GM19468 (cell line): Measurements from ENCODE around the gene DCUN1D3.
"Not testable (repeated sequence)": the region's sequence is repeated elsewhere in the genome, so short reads cannot be mapped to it uniquely, and the experiment has no call there.

Experiments used
- ATAC-seq: cut with Tn5 transposase; IDR thresholded peaks from one replicate; pipeline ENCODE4 v1.9.1; 2021; ENCODE audit warnings: mild to moderate bottlenecking, moderate library complexity, moderate number of reproducible peaks; ENCODE audit not compliant: unreplicated experiment; ENCODE audit errors: extremely low read depth

The DCUN1D3 gene

DNA sequence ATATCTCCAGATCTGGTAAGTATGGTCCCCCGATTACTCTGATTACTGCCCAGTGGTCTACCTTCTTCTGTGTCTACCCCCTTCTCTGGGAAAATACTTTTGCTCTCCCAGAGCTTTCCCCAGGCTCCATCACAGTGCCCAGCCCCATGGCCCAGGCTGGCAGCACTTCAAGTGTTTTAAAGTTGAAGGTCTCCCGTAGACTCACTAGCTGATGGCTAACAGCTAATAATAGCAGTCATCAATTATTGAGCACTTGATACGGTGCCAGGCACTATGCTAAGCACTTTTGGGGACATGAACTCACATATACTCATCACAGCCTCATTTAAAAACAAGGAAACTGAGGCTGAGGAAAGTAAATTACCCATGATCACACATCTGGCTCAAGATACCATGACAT, 33.4 kb downstream of the DCUN1D3 start:
- ATAC-seq, result no peak

DNA sequence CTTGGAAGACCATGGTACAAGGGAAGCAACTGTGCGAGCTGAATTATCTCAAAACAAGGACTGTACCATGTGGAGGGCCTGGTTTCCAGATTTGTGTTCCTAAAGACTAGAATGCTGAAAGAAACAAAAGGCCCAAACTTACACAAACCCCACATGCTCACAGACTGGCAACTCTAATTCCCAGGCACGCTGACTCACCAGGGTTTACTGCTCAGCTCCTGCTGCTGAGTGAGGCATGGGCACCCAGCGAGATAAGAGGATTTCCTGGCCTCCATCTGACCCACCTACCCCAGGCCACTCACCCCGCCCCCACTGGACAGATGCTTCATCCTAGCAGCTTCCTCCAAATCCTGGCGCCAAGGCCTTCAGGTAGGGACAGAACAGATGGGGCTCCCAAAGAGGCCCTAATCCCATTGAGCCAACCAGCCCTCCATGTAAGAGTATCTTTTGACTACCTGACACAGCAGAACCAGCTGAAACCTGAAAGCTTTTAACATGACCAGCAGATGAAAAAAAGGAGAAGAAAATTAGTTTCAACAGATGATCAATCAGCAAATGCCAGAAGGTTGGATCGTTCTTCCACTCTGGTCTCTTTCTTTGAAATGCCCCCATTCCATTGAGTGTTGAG, 33.9 kb downstream of the DCUN1D3 start:
- ATAC-seq, result no peak

DNA sequence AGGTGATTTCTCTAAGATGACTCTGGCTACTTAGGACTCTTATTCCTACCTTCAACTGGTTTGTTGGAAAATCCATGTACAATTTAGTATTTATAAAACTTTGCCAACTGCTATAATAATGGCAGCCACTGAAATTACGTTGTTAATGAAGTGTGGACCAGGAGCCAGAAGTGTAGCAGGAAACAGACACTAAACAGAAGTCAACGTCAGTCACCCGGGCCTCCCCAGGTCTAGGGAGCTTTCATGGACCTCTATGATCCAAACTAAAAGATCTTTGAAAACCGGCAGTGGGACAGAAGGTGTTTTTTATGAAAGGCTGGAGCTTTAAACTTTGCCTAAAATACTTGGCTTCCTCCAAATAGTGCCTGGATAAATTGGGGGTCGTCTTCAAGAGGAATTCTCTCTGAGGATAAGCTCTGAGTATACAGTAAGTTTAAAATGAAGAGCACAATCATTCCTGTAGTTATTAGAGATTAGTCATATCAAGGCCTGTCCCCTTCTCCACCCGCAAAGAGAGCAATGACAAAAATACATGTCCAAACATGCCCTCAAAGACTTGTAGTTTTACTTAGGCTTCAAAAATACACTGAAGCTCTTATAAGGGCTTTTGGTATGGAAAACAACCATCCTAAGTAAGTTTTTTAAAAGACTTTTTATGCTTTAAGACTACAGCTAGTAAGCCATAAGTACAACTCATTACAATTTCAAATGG, 34.6 kb downstream of the DCUN1D3 start:
- ATAC-seq, result no peak

DNA sequence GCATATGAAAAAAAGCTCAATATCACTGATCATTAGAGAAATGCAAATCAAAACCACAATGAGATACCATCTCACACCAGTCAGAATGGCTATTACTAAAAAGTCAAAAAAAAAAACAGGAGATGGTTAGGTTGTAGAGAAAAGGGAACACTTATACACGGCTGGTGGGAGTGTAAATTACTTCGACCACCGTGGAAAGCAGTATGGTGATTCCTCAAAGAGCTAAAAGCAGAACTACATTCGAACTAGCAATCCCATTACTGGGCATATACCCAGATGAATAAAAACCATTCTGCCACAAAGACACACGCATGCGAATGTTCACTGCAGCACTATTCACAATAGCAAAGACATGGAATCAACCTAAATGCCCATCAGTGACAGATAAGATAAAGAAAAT, 35.8 kb downstream of the DCUN1D3 start:
- not testable (repeated sequence) for ATAC-seq

DNA sequence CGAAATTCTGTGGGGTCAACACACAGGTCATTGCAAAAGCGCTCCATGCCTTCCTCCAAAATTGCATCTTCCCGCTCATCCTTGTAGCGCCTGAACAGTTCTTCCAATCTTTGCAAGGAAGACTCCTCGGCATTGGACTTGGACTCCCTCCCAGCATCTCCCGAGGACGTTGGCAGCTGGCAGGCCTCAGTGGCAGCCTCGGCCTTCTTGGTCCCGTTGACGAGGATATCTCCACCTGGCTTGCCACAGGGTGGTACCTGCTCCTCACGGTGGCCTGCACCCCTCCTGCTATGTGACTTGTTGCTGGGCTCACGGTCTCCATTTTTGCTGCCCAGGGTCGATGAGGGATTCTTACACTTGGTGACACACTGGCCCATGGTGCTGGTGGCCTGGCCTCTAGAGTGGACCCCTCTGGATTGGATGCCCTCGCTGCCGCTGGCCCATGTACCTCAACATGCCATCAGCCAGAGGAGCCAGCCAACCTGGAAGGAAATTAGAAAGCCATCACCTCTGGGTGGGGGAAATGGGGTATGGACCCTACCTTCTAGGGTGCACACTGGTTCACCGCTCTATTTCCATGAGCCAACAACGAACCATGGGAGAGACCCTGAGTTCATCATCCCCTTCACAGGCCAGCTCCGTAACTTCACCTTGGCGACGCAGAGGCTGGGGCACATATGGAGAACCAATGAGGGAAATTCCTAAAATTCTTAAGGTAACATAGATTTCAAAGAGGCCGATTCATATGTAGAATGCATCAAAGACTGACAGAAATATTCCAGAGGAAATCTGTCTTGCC, 37.8 kb downstream of the DCUN1D3 start:
- ATAC-seq, result no peak

DNA sequence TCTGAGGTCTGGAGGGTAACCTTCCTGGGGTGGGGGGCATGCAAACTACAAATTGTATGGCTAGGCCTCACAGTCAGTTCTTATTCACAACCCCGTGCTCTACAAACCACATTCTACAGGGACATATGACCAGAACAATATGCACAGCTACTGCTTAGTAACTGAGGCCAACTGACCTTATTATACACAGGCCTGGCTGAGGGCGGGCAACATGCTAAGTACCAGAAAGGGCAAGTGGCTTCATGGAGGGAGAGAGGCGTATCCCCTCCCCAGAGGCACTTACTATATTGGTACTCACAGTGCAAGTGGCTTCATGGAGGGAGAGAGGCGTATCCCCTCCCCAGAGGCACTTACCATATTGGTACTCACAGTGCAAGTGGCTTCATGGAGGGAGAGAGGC, 39.2 kb downstream of the DCUN1D3 start:
- ATAC-seq, result not testable (repeated sequence)

DNA sequence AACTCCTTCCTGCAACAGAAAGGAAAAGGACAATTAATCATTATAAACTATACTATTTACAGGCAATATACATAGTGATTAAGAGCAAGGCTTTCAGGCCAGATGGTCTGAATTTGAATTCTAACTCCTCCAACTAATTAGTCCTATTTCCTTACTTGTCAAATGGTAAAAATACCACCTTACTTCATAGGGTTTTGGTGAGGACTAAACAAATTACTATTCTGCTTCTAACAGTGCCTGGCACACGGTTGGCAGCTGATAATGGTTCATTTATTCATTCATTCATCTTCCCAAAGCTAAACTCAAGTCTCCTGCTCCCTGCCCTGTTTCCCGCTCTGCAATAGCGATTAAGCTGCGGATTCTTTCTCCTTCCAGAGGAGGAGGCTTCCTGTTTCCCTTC, 39.8 kb downstream of the DCUN1D3 start:
- ATAC-seq, result no peak

DNA sequence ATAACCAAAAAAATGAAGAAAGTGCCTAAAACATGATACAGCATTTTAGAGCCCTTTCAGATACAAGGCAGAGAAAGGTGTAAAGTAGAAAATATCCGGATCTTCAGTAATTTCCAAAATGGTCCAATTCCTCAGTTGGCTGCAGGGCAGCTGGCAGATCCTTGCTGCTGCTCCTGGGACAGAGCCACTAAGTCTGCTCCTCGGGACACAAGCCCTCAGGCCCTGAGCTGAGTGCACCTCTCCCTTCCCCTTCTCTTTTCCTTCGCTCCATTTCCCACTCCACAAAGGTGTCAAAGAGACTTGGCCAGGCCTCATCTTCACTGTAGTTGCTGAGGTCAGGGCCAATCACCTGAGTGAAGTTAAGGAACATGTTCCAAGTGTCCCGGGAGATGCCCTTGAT, 40.5 kb downstream of the DCUN1D3 start:
- no peak for ATAC-seq

DNA sequence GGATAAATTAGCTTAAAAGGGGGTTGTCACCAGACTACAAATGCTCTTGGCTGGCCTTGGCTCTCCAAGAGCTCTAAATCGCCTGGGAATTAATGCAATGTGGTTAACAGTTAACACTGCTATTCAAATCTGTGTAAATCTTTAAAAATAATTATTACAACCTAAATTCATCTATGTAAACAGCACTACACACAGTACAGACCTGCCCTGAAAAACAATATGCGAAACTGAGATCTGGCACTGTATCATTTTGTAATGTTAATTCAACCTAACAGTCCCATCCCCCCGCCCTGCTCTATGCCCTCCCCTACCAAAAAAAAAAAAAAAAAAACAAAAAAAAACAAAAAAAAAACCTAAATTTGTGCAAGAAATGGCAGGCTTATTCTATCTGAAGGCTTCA, 40.9 kb downstream of the DCUN1D3 start:
- no peak for ATAC-seq

DNA sequence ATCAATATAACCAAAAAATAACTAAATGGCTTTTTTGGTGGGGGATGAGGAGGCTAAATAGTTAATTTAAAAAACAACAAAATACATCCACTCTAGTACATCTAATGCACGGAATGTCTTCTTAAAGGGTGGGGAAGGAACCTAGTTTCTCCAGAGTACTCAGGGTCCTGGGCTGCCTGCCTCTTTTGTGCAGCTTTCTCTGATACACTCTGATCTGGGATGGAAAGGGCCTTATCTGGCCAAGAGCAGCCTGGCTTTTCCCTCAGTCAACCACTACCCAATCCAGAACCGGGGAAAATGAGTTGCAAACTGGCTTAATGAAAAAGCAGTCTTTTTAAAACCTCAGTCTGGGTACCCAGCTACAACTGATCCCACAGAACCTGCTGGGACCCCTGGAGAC, 42.9 kb downstream of the DCUN1D3 start:
- no peak for ATAC-seq

DNA sequence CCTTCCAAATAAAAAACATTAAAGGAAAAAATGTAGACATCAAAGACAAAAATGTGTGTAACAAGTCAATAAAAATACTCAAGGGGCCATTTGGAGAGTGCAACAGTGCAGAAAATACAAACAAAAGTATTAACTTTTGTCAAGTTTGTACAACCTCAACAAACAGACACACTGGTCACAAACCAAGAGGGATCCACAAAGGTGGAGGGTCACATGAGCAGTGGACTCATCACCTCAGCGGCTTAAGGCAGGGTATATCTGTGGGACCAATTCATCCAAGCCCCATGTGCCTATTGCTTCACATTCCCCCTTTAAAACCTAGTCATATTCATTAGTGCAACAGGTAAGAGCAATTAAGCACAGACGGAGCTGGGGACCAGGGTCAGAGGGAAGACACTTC, 45.2 kb downstream of the DCUN1D3 start:
- no peak for ATAC-seq

DNA sequence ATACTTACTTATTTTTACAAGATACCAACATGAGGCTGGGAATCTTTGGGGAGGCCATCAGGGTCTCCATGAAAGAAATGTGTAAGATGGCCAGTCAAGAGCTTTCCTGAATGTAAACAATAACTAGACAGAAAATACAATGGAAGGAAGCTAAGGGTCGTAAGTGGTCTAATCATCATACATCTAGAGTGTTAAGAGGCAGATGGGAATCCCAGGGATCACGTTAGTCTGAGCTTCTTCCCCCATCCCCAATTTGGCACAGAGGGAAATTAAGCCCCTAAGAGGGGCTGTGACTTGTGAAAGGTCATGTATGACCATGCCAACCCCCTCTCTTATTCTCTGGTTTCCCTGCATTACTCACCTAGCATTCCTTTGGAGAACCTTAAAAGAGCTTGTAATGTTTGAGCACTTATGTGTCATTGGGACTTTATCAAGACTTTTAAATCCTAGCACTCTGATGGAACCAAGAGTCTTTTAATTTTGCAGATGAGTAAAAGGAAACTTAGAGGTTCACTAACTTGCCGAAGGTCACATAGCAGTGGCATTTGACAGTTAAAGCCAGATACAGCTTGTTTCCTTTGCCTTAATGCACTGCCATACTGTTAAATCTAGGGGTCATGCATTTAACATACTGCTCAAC, 46.1 kb downstream of the DCUN1D3 start:
- ATAC-seq, result no peak

DNA sequence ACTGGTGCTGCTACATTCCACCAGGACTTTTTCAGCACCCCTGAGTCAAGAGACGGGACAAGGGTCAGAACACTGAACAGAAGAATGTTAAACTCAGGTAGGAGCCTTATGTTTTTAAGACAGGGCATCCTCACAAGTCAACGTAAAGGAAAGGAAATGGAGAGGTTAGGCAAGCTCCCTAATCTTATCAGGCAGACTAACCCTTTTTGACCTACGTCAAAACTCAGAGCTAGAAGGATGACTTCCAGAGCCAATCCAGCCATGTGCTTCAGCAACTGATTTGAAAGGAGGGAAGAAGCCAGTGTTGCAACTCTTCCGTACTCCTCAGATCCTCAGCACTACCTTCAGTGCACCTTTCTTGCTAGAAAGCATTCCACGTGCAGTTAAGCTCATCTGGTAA, 47.0 kb downstream of the DCUN1D3 start:
- no peak for ATAC-seq

DNA sequence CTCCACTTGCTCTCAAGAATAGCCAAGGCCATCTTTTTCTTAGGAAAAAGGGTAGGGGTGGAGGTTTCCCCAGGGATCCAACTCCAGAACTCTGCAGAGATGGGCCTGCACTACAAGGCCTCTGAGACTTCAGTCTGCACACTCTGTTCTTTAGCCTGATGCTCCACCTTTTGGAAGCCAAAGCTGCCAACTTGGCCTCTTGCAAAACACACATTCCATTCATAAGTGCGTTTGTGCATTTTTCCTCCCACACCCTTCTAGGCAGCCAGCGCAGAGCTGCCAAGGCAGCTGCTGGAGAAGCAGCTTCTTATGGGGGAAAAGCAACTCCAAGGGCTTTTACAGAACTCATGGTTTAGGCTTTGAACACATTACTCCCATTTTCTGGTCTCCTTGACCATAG, 48.6 kb downstream of the DCUN1D3 start:
- ATAC-seq, result no peak

DNA sequence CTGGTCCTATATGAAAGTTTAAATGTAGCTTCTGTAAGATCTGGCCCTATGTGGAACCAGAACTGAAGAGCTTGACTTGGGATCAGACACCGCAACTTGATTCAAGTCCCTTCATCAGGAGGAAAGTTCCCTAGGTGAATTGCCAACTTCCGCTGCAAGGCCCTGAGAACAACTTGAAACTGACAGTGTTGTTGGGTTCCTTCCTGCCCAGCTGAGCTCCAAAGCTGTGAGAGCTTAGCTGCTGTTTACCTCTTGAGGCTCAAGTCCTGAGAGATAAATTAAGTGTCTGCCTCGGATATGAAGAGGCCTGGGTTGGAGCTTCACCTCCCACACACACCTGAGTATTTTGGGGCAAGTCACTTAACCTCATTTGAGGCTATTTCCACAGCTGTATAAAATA, 49.2 kb downstream of the DCUN1D3 start:
- ATAC-seq, result no peak

DNA sequence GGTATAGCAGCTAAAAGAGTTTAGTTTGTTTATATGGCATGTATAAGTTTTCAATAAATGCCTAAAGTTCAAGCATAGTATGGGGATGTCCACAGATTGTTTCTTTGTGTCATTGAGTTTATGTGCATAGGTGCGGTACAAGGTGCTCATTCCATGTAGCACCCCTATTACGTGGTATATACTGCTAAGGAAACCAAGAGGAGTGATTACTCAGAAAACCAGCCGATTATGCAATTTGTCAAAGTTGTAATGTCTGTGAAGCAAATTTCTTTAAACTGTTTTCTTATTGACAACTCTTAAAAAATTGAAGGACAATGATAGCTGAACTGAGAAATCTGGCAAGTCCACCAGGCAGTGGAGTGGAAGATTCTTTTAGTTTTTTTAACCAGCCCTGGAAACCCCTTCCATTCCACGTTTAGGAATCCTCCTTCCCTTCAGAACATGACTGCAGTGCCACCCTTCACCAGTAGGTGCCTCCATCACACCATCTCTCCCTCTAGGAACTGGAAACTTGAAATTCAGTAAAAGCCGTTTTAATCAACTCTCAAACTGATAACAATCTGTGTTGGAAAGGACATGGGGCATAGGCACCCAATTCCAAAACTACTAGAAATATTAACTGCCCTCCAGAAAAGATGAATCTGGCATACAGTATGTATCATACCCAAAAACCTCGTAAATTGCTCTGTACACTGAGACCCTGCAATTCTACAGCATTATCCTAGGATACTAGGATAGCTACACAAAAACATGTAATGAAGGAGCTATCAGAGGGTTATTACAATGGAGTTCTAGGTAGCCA, 50.4 kb downstream of the DCUN1D3 start:
- no peak for ATAC-seq

DNA sequence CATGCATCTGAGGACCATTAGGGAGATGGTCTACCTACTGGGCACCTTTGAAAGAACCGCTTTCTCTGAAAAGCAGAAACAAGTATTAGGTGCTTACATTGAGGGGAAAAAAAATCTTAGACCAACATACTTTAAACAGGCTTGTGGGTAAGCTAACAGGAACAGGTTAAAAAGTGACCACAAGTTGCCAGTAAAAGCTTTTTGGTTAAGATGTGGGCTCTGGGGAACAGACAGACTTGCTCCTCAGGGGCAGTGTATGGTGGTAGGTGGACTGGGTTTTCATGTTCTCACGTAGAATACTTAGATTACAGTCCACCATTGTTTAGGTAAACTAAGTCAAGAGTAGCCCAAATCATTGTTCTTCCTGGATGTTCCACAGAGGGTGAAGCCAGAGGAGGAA, 52.6 kb downstream of the DCUN1D3 start:
- no peak for ATAC-seq

DNA sequence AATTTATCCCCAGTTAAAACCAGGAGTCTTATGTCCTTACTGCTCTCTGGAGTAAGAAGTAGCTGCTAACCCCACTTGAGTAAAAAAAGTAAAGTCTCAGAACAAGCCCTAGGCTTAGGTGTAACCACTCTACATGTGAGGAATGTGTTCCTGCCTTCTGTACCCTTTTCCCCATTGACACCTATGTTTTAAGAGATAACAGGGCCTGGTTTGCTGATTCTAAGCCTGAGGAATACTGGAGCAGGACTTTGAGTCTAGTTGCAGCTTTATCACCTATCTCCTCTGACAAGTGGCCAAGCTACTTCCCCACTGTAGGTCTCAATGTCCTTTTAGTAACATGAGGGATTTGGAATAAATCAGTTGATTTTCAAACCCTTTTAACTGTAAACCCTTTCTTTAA, 53.6 kb downstream of the DCUN1D3 start:
- no peak for ATAC-seq

DNA sequence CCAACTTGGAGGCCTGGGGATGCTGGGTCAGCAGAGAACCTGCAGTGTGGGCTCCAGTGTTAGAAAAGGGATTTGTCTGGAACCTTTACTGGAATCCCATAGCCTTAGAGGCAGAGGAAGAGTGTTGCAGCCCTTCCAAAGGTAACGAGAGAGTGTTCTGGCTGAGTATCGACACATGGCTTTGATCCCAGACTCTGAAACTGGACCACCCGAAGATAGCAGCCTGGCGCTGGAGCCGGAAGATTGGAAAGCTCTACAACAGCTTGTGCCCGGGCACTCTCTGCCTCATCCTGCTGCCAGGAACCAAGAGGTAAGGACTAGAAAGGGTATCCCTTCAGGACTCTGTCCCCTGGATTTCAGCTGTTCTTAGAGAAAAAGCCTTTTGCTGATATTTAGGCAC, 54.1 kb downstream of the DCUN1D3 start:
- ATAC-seq, result no peak

DNA sequence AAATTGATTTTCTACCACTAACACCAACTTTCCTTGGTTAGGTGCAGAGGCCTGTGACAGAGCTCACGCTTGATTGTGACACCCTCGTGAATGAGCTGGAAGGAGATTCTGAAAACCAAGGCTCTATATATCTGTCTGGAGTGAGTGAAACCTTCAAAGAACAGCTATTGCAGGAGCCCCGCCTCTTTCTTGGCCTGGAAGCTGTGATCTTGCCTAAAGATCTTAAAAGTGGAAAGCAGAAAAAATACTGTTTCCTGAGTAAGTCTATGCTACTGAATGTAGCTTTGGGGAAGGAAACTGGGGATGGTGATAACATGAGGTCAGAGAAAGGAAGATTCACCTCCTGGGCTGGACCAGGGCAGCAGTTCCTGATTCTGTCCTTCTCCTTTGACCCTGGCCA, 55.6 kb downstream of the DCUN1D3 start:
- ATAC-seq, result no peak
